MM.1S (cell line): ENCODE data around the gene XPC.

Source experiments
- CTCF ChIP-seq: fragments of 300-600 bp; sonication (generic); IDR thresholded peaks from 2 replicates; pipeline ENCODE4 v1.5.1; 2016; ENCODE audit warnings: antibody characterized with exemption, low read length, mixed read lengths
- EZH2 ChIP-seq: fragments of 300-600 bp; sonication (generic); optimal IDR thresholded peaks from 2 replicates; pipeline ENCODE3; 2017; ENCODE audit warnings: low read depth, mild to moderate bottlenecking, antibody characterized with exemption, low read length, mixed read lengths
- EZH2phosphoT487 ChIP-seq: fragments of 300-600 bp; sonication (generic); IDR thresholded peaks from 2 replicates; pipeline ENCODE4 v1.6.1; 2018; ENCODE audit warnings: antibody characterized with exemption, low read length

- no peak for TF ChIP-seq CTCF
- no peak for TF ChIP-seq EZH2phosphoT487
- TF ChIP-seq EZH2: no peak
These were observed 5.9 kb downstream of the XPC start for GRCh38 chr3:14172496-14172895.
